Measurements from ENCODE around the gene GRAMD4.

The GRAMD4 gene

GRCh38 chr22:46656856-46657654 is 36.9 kb downstream of the GRAMD4 start:
- DNase-seq (ENCODE audit: low spot score) = no peak

DNA sequence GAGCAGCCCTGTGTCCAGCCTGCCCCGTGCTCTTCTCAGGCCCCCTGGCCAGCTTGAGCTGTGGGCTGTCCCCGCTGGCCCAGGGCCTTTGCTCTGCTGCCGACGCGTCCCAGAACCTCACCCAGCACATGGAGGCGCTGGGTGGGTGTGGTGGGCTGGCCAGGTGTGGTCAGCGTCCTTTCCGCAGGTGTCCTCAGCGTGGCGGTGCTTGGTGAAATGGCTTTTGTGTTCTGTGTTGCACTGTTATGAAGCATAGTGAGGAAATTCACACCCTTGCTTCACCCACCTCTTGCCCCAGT is 37.4 kb downstream of the GRAMD4 start:
- DNase-seq (ENCODE audit: low spot score) = no peak

DNA sequence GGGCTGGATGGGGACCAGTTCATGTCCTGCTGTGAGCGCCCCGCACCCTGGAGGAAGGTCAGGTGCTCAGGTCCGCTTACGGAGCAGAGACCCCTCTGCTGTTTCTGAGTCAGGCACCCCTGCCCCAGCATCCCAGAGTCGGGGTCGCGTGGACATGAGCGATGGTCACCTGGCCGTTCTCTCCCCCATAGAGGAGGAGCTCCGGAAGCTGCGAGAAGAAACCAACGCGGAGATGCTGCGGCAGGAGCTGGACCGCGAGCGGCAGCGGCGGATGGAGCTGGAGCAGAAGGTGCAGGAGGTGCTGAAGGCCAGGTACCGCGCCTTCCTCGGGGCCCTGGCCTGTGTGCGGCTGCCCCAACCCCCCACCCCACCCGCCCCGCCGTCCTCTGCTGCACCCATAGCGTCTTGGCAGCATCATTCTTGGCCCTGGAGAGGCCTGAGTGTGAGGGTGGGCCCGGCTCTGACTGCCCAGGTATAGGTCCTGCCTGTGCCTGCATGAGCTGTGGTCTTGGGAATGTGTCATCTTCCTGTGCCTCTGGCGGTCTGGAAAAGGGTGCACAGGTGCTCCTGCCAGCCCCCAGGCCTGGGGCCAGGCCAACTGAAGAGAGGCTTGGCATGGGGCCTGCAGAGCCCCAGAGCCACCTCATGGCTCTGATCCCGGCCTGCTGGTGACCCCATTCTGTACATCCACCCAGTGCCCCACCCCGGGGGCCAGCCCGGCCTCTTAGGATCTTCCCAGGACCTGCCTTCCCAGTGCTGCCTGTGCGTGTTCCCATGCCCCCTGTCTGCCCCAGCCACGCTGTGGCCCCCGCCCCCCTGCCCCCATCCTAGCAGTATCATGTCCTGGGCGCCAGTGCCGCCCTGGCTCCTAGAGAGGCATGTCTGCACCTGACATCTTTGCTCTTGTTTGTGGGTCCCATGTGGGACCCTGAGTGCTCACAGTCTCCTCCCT is 38.1 kb downstream of the GRAMD4 start:
- DNase-seq (ENCODE audit: low spot score) = no peak

DNA sequence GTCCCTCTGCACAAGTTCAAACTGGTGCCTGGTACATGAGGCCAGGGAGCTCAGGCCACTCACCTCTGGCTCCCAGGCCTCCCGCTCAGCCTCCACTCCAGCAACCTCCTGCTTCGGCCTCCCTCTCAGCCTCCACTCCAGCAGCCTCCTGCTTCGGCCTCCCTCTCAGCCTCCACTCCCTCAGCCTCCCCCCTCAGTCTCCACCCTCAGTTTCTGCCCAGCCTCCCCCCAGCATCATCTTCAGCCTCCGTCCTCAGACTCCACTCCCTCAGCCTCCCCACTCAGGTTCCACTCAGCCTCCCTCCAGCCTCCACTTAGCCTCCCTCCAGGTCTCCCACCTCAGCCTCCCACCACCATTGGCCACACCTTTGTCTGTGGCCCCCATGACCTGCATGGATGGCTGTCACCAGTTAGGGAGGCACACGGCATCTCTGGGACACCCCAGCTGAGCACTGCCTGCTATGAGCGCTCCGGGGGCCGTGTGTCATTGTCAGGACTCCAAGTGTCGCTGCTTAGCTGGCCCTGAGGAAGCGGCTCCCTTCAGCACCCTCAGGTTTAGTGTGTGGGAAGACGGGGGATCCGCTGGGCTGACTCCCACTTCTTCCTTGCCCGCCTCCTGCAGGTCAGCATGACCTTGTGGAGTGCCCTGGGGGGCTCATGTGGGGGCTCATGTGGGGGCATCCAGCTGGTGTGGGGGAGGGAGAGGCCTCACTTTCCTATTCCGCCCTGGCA is 39.0 kb downstream of the GRAMD4 start:
- DNase-seq (ENCODE audit: low spot score) = no peak

DNA sequence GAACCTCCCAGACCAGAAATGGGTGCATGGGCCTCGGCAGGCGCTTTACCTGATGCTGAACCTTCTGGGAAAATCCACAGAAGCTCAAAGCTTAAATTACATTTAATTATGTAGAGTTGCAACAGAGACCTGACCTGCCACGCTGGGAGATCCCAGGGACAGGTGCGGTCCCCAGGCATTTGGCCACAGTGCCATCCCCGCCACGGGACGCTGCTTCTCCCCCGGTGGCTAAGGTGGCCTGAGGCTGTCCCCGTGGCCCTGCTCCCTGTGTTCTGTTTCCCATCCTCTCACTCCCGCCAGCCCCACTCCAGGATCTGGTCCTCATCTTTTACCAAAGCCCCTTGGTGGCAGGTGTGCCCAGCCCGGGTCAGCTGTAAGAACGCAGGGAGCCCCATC is 39.6 kb downstream of the GRAMD4 start:
- DNase-seq (ENCODE audit: low spot score) = no peak

- DNase-seq (ENCODE audit: low spot score) = peak; percentile 11
Observed at GRCh38 chr22:46660604-46661201, 40.5 kb downstream of the GRAMD4 start.

DNA sequence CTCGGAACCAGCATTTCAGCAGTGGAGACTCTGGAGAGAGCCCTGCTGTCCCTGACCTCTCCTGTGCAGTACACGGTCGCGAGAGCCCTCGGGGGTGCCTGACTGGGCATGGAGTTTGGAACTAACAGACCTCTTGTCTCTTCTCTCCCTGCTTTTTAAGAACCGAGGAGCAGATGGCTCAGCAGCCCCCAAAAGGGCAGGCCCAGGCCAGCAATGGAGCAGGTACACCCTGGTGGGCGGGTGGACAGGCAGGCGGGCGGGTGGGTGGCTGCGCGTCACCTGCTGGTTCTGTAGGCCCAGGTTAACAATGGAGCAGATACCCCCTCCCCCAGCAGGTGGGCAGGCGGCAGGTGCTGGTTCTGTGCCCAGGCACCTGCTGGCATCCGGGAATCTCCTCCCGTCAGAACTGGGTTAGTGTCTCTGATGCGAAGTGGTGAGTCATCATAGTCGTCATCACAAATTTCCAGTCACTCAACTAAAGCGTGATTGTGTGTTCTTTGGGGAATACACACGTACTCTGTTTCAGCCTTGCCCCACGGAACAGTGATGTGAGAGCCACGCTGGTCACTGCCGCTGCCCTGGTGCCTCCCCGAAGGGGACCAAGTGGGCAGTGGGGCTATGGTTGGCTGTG is 41.1 kb downstream of the GRAMD4 start:
- peak; percentile 58 for DNase-seq (ENCODE audit: low spot score)

- DNase-seq (ENCODE audit: low spot score) = no peak
Observed at GRCh38 chr22:46662226-46662625, 42.0 kb downstream of the GRAMD4 start.

- no peak for DNase-seq (ENCODE audit: low spot score)
Observed at GRCh38 chr22:46663001-46663400, 42.8 kb downstream of the GRAMD4 start.

GRCh38 chr22:46663436-46664100 is 43.4 kb downstream of the GRAMD4 start:
- DNase-seq (ENCODE audit: low spot score) = no peak

DNA sequence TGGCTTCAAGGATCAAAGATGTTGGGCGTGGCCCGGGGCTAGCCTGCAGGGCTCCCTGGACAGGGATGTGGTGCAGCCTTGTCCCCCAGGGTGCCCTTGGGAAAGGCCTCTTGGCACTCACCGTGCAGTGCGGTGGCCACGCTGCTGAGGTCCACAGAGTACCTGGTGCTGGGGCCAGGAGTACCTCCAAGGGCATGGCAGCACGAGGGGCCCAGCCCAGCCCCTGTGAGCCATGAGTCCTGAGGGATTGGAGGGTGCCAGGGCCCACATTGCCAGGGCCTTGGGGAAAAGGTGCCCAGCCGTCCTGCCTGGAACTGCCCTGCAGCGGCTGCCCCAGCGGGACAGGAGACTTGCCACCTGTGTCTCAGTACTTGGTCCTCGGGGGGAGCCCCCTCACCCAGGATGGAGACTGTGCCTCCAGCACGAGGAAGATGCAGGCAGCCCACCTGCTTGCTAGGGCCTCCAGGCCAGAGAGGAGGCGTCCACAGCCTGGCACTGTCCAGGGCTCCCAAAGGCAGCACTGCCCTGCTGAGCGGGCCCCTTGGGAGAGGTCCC is 44.2 kb downstream of the GRAMD4 start:
- no peak for DNase-seq (ENCODE audit: low spot score)

GRCh38 chr22:46665151-46665695 is 45.0 kb downstream of the GRAMD4 start:
- no peak for DNase-seq (ENCODE audit: low spot score)

DNA sequence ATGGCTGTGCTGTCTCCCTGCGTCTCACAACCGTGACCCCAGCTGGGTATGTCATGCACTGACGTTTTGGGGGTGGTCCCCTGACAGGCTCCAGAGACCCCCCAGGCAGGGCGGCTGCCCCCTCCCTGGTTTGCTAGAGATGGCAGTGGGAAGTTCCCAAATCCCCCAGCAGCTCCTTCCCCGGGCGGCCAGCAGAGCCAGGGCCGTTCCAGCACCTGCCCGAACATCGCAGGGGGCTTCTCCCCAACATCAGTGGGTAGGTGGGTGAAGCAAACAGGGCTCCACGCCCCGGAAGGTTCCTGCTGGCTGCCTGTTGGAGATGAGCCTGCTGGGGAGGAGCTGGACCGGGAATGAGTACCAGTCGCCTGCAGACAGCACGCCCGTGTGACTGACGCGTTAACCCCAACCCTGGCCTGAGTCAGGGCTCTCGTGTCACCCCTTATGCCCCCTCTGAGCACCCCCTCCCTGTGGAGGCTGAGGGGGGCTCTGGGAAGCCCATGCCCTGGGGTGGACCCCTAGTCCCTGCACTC is 45.6 kb downstream of the GRAMD4 start:
- no peak for DNase-seq (ENCODE audit: low spot score)

DNA sequence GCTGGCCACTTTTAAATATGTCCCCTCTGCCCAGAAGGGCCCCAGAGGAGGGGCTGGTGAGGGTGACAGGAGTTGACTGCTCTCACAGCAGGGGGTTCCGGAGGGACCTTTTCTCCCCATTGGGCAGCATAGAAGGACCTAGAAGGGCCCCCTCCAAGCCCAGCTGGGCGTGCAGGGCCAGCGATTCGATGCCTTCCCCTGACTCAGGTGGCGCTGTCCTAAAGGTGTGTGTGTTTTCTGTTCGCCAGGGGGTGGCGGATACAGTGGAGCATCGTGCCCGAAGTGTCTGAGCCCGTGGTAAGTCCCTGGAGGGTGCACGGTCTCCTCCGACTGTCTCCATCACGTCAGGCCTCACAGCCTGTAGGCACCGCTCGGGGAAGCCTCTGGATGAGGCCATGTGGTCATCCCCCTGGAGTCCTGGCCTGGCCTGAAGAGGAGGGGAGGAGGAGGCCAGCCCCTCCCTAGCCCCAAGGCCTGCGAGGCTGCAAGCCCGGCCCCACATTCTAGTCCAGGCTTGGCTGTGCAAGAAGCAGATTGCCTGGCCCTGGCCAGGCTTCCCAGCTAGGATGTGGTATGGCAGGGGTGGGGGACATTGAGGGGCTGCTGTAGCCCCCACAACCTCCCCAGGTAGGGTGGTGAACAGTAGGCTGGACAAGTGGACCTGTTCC is 46.5 kb downstream of the GRAMD4 start:
- no peak for DNase-seq (ENCODE audit: low spot score)

DNA sequence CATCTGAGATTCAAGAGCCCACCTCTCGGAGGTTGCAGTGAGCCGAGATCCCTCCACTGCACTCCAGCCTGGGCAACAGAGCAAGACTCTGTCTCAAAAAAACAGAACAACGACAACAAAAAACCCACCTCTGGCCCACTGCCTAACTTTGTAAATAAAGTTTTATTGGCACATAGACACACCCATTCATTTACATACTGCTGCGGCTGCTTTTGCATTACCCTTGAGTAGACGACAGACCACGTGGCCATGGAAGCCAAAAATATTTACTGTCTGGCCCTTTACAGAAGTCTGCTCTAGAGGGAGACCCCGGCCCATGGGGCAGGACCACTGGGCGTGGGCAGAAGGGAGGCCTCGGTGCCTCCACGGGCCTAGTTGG is 47.0 kb downstream of the GRAMD4 start:
- DNase-seq (ENCODE audit: low spot score) = no peak

GRCh38 chr22:46668116-46668515 is 47.9 kb downstream of the GRAMD4 start:
- DNase-seq (ENCODE audit: low spot score) = no peak

DNA sequence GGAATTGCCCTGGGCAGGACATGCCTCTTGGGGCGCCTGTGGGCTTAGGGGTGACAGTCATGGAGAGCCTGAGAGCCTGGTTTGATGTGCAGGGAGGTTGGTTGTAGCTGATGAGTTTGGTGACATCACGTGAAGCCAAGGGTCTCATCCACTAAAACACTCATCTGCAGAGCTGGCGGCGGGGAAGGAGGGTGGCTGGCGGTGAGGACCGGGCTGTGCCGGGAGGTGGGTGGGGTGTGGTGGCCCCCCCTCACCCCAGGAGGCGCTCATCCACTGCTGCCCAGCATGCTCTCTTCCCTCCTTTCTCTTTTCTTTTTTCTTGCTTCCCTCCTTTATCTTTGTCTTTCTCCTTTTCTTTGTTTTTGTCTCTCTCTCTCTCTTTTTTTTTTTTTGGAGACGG is 49.0 kb downstream of the GRAMD4 start:
- no peak for DNase-seq (ENCODE audit: low spot score)

- DNase-seq (ENCODE audit: low spot score) = no peak
Observed at GRCh38 chr22:46671824-46672432, 51.7 kb downstream of the GRAMD4 start.

DNA sequence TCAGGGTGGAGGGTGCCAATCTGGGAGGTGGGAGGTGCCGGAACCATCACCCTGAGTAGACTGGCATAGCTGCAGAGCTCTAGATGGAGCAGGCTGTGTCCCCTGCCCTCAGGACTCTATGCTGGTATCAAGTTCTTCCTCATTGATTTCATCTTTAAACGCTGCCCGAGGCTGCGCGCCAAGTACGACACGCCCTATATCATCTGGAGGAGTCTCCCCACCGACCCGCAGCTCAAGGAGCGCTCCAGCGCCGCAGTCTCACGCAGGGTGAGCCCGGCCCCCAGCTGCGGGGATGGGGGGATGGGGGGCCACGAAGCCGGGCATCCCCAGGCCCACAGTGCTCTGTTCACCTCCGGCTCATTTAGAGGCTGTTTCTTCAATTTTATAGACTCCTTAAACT is 52.5 kb downstream of the GRAMD4 start:
- no peak for DNase-seq (ENCODE audit: low spot score)
